HuH-7 (cell line): Measurements from ENCODE around the gene MMS22L.
"Not testable (repeated sequence)": the region's sequence is repeated elsewhere in the genome, so short reads cannot be mapped to it uniquely, and the experiment has no call there.

Experiments used
- DNase-seq: peaks from one replicate; pipeline ENCODE4 v3.0.0; 2011; ENCODE audit warnings: low spot score

MMS22L gene

GRCh38 chr6:97222903-97223302 is 60.1 kb downstream of the MMS22L start:
- no peak for DNase-seq

- DNase-seq = no peak
These were observed 64.1 kb downstream of the MMS22L start for GRCh38 chr6:97218912-97219311.

GRCh38 chr6:97215157-97215769 is 67.8 kb downstream of the MMS22L start:
- DNase-seq = peak; percentile 22

GRCh38 chr6:97214671-97215070 is 68.3 kb downstream of the MMS22L start:
- DNase-seq = no peak

GRCh38 chr6:97207383-97207782 is 75.6 kb downstream of the MMS22L start:
- no peak for DNase-seq

- no peak for DNase-seq
These were observed 77.0 kb downstream of the MMS22L start for GRCh38 chr6:97205966-97206365.

- DNase-seq = peak; percentile 7
These were observed 79.7 kb downstream of the MMS22L start for GRCh38 chr6:97203343-97203742.

- DNase-seq = no peak
These were observed 84.9 kb downstream of the MMS22L start for GRCh38 chr6:97198046-97198565.

- DNase-seq = no peak
These were observed 87.9 kb downstream of the MMS22L start for GRCh38 chr6:97195117-97195516.

- DNase-seq = no peak
These were observed 93.2 kb downstream of the MMS22L start for GRCh38 chr6:97189767-97190166.

GRCh38 chr6:97187951-97188350 is 95.1 kb downstream of the MMS22L start:
- DNase-seq = peak; percentile 2

GRCh38 chr6:97186416-97186999 is 96.5 kb downstream of the MMS22L start:
- DNase-seq = peak; percentile 12

GRCh38 chr6:97177905-97178304 is 105.1 kb downstream of the MMS22L start:
- DNase-seq = no peak

GRCh38 chr6:97176468-97176867 is 106.5 kb downstream of the MMS22L start:
- no peak for DNase-seq

GRCh38 chr6:97175806-97176205 is 107.2 kb downstream of the MMS22L start:
- DNase-seq = no peak

GRCh38 chr6:97174471-97174870 is 108.5 kb downstream of the MMS22L start:
- DNase-seq = no peak

- no peak for DNase-seq
These were observed 122.7 kb downstream of the MMS22L start for GRCh38 chr6:97160280-97160679.

GRCh38 chr6:97155447-97155846 is 127.6 kb downstream of the MMS22L start:
- DNase-seq = not testable (repeated sequence)

GRCh38 chr6:97154015-97154414 is 129.0 kb downstream of the MMS22L start:
- no peak for DNase-seq

- no peak for DNase-seq
These were observed 131.4 kb downstream of the MMS22L start for GRCh38 chr6:97151601-97152000.

GRCh38 chr6:97150932-97151331 is 132.1 kb downstream of the MMS22L start:
- no peak for DNase-seq

- DNase-seq = no peak
These were observed 135.6 kb downstream of the MMS22L start for GRCh38 chr6:97147421-97147820.

- DNase-seq = no peak
These were observed 137.3 kb downstream of the MMS22L start for GRCh38 chr6:97145691-97146090.

- no peak for DNase-seq
These were observed 141.3 kb downstream of the MMS22L start for GRCh38 chr6:97141756-97142155.
